ENCODE data around the gene ISL2. TPM values are rescaled to one million over a fixed set of nuclear protein-coding genes. Genes with fewer than 3 reads are reported as not detected.

The ISL2 gene
- 0.37 TPM in 1 of 2 replicates, not detected in the other for total RNA-seq

DNA sequence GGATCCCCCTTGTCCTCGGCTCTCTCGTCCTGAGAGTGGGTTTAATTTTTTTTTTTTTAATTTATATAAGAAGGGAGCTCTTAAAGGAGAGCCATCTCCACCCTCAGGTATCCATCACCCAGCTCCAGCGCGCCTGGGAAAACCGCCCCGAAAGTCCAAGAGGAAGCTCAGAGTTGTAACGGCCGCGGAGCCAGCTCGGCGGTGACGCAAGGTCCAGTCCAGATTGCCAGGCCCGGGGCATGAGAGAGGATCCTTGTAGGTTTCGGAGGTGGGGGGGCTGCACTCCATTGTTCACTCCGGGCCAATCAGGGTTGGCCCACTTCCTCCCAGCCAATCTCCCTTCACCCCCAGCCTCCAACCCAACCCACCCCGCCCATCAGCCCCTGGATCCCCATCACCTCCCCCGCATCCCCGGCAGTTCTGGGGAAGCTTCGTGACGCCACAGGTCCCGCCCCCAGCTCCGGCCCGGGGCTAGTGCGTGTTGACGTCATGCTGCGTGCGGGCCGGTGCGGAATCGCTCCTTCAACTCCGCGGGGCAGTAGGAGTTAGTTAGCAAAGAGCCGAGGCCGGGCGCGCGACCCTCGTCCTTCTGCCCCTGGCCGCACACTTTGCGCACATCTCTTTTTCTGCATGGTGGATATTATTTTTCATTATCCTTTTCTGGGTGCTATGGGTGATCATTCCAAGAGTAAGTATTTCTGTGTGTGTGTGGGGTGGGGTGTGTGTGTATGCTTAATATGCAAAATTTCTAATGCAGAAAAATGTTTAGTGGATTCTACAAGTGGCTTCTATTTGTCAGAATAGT is at the start of gene ISL2:
ISL2 (plus strand) TSS at position 520 of the 805 bp plus-strand sequence; CDS start at position 631, 111 bp downstream.

DNA sequence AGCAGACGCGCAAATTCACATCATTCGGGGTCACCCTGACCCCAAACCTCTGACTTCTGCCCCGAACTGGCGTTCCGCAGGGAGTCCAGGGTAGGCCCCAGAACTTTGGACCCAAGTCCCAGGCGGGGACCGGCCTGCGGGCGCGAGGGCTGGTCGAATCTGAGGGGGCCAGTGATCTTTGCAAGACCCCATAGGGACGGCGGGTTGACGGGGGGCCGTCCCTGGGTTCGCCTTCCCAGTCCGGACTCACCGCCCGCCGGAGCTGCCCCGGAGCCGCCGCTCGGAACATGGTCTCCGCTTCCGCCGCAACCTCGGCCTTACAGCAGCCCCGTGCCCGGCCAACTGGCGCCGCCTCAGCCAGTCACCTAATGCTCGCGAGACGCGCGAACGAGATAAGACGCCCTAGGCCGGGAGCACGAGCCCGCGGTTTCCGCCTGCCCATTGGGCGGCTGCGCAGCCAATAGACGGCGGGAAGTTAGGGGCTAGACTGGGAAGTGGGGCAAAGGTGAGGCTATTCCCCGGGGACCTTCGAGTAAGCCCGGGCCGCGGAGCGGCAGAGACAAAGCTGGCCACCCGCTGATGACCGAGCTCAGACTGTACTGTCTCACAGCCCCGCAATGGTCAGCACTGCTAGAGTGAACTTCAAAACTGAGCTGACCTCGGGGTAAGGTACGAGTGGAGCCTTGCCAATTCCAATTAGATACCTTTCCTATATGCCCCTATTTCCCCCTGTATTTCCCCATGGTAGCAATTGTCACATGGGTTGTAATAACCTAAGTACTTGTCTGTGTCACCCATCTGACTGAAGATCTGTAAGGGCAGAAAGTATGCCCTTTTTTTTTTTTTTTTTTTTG is 25.2 kb upstream of the ISL2 start, which contains the start of gene ETFA:
ETFA (minus strand) TSS at position 370 of the 854 bp plus-strand sequence; CDS start at position 289, 81 bp downstream.

Other genes starting within 250 kb of the ISL2 start
- gene ETFA, start 25.3 kb upstream of the ISL2 start, total RNA-seq, result 60.5 and 62.8 TPM in 2 replicates

Data from cardiac ventricle fibroblast (primary cell).